Suprapubic skin (tissue), 4 donors: ENCODE data around the gene CLSTN1. TPM values are rescaled to one million over a fixed set of nuclear protein-coding genes. Genes with fewer than 3 reads are reported as not detected.
"Not testable (repeated sequence)": the region's sequence is repeated elsewhere in the genome, so short reads cannot be mapped to it uniquely, and the experiment has no call there.

Source experiments
- DNase-seq, 2 donors: peaks; one replicate each; pipeline ENCODE4 v3.0.0-alpha.2; 2019; ENCODE audit warnings: low spot score in 2 of 2
- H3K27ac ChIP-seq: fragments of 200-600 bp; sonication (generic); one replicate; pipeline ENCODE4 v1.5.1; 2019
- H3K27me3 ChIP-seq: fragments of 200-600 bp; sonication (generic); one replicate; pipeline ENCODE4 v1.5.1; 2019
- H3K36me3 ChIP-seq: fragments of 200-600 bp; sonication (generic); one replicate; pipeline ENCODE4 v1.5.1; 2019
- H3K4me1 ChIP-seq: fragments of 200-600 bp; sonication (generic); one replicate; pipeline ENCODE4 v1.5.1; 2019
- H3K4me3 ChIP-seq: fragments of 200-600 bp; sonication (generic); one replicate; pipeline ENCODE4 v1.5.1; 2019; ENCODE audit warnings: mild to moderate bottlenecking
- H3K9me3 ChIP-seq: fragments of 200-600 bp; sonication (generic); one replicate; pipeline ENCODE4 v1.5.1; 2019
- EP300 ChIP-seq: sonication (generic); formaldehyde crosslinking; IDR thresholded peaks from one replicate; pipeline ENCODE4 v1.6.1; 2017; ENCODE audit warnings: antibody characterized with exemption
- POLR2A ChIP-seq, 2 donors: fragments of 450-650 bp; IDR thresholded peaks; one replicate each; pipeline ENCODE4 v1.6.1; 2017; ENCODE audit warnings: antibody characterized with exemption in 2 of 2, mild to moderate bottlenecking in 2 of 2, moderate library complexity in 2 of 2
- POLR2AphosphoS5 ChIP-seq, 3 donors: sonication (generic); formaldehyde crosslinking; IDR thresholded peaks; one replicate each; pipeline ENCODE4 v1.6.1; 2017; ENCODE audit warnings: antibody characterized with exemption in 3 of 3
- WGBS: methylation state at CpG from one replicate; pipeline ENCODE4 v1.1.5; 2018; 5-methylcytosine and 5-hydroxymethylcytosine counted together
- total RNA-seq, 4 donors: library from RNA; depleted of rRNA; stranded (reverse); fragments of >200 nt; gene quantifications; one replicate each; pipeline ENCODE4 v1.1.0, GENCODE V29; 2016
- TF ChIP-seq, protein P1 (sequence below), 2 donors: fragments of 200-600 bp in 1 of 2; fragments of 450-650 bp in 1 of 2; sonication (generic) in 1 of 2; IDR thresholded peaks; one replicate each; pipeline ENCODE4 v1.5.1; 2016 to 2019; ENCODE audit warnings: antibody characterized with exemption in 2 of 2, mild to moderate bottlenecking in 1 of 2, moderate library complexity in 1 of 2

The CLSTN1 gene
- total RNA-seq, 4 donors from 2014 or later: 118 to 202 (median 165) TPM

DNA sequence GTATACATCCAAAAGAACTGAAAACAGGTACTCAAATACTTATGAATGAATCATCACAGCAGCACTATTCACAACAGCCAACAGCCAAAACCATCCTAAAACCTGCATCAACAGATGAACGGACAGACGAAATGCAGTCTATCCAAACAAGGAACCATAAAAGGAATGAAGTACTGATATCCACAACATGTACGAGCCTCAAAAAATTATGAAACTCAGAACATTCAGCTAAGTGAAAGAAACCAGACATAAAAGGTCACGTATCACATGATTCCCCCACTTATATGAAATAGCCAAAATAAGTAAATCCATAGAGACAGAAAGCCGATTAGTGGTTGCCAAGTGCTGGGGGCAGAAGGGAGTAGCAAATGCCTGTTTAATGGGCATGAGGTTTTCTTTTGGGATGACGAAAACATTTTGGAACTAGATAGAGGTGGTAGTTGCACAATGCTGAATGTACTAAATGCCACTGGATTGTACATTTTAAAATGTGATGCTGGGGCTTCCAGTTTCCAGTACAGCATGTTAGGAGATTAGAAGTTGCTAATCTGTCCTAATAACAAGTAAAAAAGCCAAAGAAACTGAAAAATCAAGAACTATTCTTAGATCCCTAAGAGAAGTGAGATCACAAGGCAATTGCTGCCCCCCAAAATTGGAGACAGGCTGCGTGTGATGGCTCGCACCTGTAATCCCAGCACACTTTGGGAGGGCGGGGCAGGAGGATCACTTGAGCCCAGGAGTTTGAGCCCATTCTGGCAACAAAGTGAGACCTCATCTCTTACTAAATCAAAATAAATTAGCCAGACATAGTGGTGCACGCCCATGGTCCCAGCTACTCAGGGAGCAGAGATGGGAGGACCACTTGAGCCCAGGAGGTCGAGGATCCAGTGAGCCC, 25.3 kb downstream of the CLSTN1 start:
- 62% methylated on average over 11 of the region's 11 CpGs for WGBS
- TF ChIP-seq POLR2AphosphoS5 (IDR thresholded peaks at IDR 0.05): no peak
- TF ChIP-seq, protein P1, sequence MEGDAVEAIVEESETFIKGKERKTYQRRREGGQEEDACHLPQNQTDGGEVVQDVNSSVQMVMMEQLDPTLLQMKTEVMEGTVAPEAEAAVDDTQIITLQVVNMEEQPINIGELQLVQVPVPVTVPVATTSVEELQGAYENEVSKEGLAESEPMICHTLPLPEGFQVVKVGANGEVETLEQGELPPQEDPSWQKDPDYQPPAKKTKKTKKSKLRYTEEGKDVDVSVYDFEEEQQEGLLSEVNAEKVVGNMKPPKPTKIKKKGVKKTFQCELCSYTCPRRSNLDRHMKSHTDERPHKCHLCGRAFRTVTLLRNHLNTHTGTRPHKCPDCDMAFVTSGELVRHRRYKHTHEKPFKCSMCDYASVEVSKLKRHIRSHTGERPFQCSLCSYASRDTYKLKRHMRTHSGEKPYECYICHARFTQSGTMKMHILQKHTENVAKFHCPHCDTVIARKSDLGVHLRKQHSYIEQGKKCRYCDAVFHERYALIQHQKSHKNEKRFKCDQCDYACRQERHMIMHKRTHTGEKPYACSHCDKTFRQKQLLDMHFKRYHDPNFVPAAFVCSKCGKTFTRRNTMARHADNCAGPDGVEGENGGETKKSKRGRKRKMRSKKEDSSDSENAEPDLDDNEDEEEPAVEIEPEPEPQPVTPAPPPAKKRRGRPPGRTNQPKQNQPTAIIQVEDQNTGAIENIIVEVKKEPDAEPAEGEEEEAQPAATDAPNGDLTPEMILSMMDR (IDR thresholded peaks at IDR 0.05): no peak
- no peak for TF ChIP-seq POLR2A (IDR thresholded peaks at IDR 0.05)
- no peak for TF ChIP-seq EP300
- Histone ChIP-seq H3K36me3 (no peaks in the 10 kb centered on the region), H3K9me3 (no peaks in the 10 kb centered on the region), H3K27ac (peak overlapping the region; percentile 15), H3K4me1 (peaks cover 29% of the 10 kb centered on the region), H3K4me3 (no peak overlapping the region), H3K27me3 (no peaks in the 10 kb centered on the region)
- DNase-seq: peak in 1 of 2 donors; percentile 24

DNA sequence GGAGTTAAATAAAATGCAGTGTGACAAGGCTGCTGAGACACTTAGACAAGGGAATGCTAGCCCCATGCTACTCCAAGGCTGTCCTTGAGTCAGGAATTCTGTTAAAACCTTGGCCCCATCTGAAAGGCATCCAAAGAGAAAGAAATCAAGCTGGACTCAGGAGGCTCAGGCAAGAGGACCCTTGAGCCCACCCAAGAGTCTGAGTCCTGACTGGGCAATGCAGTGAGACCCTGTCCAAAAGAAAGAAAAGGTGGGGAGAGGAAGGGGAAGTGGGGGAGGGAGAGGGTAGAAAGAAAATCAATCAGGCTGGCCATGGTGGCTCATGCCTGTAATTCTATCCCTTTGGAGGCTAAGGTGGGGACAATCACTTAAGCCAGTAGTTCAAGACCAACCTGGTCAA, 26.7 kb downstream of the CLSTN1 start:
- Histone ChIP-seq H3K36me3 (no peaks in the 10 kb centered on the region), H3K27me3 (no peaks in the 10 kb centered on the region), H3K4me1 (peaks cover 38% of the 10 kb centered on the region), H3K27ac (no peak overlapping the region), H3K4me3 (no peak overlapping the region), H3K9me3 (no peaks in the 10 kb centered on the region)
- peak in 1 of 2 donors; percentile 4 for DNase-seq
- no peak for TF ChIP-seq POLR2A (IDR thresholded peaks at IDR 0.05)
- no peak for TF ChIP-seq POLR2AphosphoS5 (IDR thresholded peaks at IDR 0.05)
- no peak for TF ChIP-seq EP300
- TF ChIP-seq, protein P1 (IDR thresholded peaks at IDR 0.05): no peak

DNA sequence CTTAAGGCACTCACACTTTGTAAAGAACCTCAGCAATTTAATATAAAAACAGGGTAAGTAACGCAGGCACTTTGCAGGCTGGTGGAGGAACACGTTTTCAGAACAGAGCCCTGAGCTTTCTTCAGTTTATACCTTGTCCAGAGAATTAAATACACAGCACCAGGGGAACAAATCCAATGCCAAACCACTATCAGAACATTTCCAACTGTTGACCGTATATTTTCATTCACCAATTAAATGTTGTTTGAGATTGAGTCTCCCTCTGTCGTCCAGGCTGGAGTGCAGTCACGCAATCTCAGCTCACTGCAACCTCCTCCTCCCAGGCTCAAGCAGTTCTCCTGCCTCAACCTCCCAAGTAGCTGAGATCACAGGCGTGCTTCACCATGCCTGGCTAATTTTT, 29.7 kb downstream of the CLSTN1 start:
- peaks cover 38% of the 10 kb centered on the region for H3K4me1 ChIP-seq
- no peaks in the 10 kb centered on the region for H3K9me3 ChIP-seq
- H3K36me3 ChIP-seq: no peaks in the 10 kb centered on the region
- H3K27ac ChIP-seq: no peak overlapping the region
- H3K4me3 ChIP-seq: no peak overlapping the region
- WGBS: 68% methylated on average over 6 of the region's 6 CpGs
- H3K27me3 ChIP-seq: no peaks in the 10 kb centered on the region
- no peak for DNase-seq
- TF ChIP-seq POLR2A (IDR thresholded peaks at IDR 0.05) (no peak), EP300 (no peak), POLR2AphosphoS5 (IDR thresholded peaks at IDR 0.05) (no peak)
- TF ChIP-seq, protein P1 (IDR thresholded peaks at IDR 0.05): no peak

DNA sequence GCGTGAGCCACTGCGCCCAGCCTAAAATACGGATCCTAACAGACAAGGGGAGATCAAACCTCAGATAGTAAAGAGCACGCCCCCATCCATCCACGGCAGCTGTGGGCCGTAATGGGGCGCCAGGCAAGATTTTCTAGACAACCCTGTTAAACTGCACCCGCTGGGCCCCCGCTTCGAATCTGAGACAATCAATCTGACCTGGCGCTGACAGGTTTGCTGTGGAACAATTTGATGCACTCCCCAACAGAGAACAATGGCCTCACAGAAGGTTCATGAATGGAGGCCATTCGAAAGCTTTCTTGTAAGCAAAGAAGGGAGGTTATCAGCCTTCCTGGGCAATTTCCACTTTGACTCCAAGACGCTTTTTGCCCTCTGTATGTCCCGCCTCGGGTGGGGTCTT, 30.5 kb downstream of the CLSTN1 start:
- no peak overlapping the region for H3K27ac ChIP-seq
- H3K4me3 ChIP-seq: no peak overlapping the region
- peaks cover 30% of the 10 kb centered on the region for H3K4me1 ChIP-seq
- H3K36me3 ChIP-seq: no peaks in the 10 kb centered on the region
- no peak for TF ChIP-seq EP300
- no peak for TF ChIP-seq POLR2AphosphoS5 (IDR thresholded peaks at IDR 0.05)
- TF ChIP-seq, protein P1 (IDR thresholded peaks at IDR 0.05): no peak
- TF ChIP-seq POLR2A (IDR thresholded peaks at IDR 0.05): no peak
- WGBS: 66% methylated on average over 14 of the region's 15 CpGs
- H3K9me3 ChIP-seq: no peaks in the 10 kb centered on the region
- H3K27me3 ChIP-seq: no peaks in the 10 kb centered on the region
- DNase-seq: peak in 1 of 2 donors; percentile 38

DNA sequence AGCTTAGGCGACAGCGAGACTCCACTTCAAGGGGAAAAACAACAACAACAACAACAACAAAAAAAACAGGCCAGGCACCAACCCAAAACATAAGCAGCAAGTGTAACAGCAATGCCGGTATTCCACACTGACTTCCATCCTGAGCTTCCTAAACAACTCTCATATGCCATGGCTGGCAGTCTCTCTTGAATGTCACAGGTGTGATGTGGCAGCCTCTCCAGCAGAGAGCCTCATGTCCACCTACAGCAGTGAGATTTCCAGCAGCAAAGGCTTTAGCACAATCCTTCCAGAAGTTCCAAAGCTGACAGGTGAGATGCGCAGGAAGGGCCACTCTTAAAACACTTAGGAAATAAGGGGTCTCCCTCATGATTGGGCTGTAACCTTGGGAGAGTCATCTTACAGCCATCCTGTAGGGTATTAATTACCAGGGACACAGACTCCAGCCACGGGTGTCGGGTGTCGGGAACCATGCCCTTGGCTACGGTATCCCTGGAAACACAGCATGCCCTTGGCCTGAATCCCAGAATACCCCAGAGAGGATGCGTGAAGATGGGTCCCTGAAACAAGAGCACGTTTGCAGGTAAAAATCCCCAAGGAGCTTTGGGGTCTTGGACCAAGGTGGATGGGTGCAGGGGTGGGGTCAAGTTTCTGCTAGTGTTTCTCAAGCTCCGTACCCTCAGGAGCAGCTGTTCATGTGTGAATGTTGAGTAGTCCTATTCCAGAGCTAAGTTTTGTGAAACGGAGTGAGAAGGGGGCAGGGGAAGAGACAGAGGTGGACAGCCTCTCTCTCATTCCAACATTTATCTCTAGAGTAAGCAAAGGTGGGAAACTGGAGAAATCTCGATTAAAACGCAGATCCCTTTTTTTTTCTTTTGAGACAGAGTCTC, 31.4 kb downstream of the CLSTN1 start:
- Histone ChIP-seq H3K27ac (no peak overlapping the region), H3K27me3 (no peaks in the 10 kb centered on the region), H3K9me3 (no peaks in the 10 kb centered on the region), H3K36me3 (no peaks in the 10 kb centered on the region), H3K4me1 (peaks cover 21% of the 10 kb centered on the region), H3K4me3 (no peak overlapping the region)
- DNase-seq: no peak
- WGBS: 57% methylated on average over 14 of the region's 14 CpGs
- TF ChIP-seq EP300: no peak
- TF ChIP-seq POLR2AphosphoS5 (IDR thresholded peaks at IDR 0.05): no peak
- no peak for TF ChIP-seq POLR2A (IDR thresholded peaks at IDR 0.05)
- TF ChIP-seq, protein P1 (IDR thresholded peaks at IDR 0.05): no peak

DNA sequence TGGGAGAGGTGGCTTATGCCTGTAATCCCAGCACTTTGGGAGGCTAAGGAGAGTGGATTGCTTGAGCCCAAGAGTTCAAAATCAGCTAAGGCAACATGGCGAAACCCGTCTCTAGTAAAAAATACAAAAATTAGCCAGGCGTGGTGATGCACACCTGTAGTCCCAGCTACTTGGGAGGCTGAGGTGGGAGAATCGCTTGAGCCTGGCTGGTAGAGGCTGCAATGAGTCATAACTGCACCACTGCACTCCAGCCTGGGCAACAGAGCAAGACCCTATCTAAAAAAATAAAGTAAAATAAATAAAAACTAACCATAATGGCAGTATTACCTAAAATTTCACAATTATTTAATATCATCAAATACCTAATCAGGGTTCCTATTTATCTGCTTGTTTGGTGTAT, 34.1 kb downstream of the CLSTN1 start:
- H3K9me3 ChIP-seq, DNase-seq, H3K4me3 ChIP-seq, H3K27ac ChIP-seq, H3K36me3 ChIP-seq, H3K27me3 ChIP-seq: not testable (repeated sequence)
- H3K4me1 ChIP-seq: peaks cover 20% of the 10 kb centered on the region
- WGBS: 94% methylated on average over 4 of the region's 4 CpGs
